ENCODE results near the gene USP9X.

The USP9X gene

DNA sequence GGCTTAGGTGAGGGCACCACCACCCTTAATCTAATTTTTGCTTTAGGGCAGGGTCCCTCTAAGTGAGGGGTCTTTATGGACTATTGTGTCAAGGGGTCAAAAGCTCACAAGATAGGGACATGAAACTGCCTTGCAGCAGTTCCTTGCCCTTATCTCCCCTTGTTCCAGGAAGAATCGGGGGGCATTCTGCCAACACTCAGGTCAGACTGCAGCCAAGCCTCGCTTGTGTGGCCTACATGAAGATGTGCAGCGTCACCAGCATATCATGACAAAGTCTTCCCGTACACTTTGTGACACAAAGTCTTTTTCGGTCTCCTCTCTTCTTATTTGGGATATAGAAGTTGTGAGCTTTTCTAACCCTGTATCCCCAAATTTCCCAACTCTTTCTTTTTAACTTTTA is 17.5 kb upstream of the USP9X start:
- no peak overlapping the region for H3K27ac ChIP-seq
- TF ChIP-seq, protein P1, sequence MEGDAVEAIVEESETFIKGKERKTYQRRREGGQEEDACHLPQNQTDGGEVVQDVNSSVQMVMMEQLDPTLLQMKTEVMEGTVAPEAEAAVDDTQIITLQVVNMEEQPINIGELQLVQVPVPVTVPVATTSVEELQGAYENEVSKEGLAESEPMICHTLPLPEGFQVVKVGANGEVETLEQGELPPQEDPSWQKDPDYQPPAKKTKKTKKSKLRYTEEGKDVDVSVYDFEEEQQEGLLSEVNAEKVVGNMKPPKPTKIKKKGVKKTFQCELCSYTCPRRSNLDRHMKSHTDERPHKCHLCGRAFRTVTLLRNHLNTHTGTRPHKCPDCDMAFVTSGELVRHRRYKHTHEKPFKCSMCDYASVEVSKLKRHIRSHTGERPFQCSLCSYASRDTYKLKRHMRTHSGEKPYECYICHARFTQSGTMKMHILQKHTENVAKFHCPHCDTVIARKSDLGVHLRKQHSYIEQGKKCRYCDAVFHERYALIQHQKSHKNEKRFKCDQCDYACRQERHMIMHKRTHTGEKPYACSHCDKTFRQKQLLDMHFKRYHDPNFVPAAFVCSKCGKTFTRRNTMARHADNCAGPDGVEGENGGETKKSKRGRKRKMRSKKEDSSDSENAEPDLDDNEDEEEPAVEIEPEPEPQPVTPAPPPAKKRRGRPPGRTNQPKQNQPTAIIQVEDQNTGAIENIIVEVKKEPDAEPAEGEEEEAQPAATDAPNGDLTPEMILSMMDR (conservative IDR thresholded peaks at IDR 0.05): no peak
- no peak for TF ChIP-seq ZFX (IDR thresholded peaks at IDR 0.05)

DNA sequence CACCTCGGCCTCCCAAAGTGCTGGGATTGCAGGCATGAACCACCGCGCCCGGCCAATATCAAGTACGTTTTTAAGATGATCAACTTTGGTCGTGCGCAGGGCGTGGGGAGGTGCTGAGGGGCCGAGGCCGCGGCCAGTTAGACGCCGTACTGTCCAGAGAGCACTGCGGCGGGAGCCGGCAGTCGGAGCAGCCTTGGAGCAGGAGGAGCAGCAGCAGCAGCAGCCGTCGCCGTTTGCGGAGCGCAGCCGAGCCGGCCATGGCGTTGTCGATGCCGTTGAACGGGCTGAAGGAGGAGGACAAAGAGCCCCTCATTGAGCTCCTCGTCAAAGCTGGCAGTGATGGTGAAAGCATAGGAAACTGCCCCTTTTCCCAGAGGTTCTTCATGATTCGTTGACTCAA is 8.5 kb upstream of the USP9X start:
- TF ChIP-seq, protein P1 (conservative IDR thresholded peaks at IDR 0.05): no peak
- TF ChIP-seq ZFX (IDR thresholded peaks at IDR 0.05): no peak
- no peak overlapping the region for H3K27ac ChIP-seq

GRCh38 chrX:41081821-41082220 is 3.4 kb upstream of the USP9X start:
- no peak overlapping the region for H3K27ac ChIP-seq
- TF ChIP-seq, protein P1 (conservative IDR thresholded peaks at IDR 0.05): no peak
- TF ChIP-seq ZFX (IDR thresholded peaks at IDR 0.05): no peak

DNA sequence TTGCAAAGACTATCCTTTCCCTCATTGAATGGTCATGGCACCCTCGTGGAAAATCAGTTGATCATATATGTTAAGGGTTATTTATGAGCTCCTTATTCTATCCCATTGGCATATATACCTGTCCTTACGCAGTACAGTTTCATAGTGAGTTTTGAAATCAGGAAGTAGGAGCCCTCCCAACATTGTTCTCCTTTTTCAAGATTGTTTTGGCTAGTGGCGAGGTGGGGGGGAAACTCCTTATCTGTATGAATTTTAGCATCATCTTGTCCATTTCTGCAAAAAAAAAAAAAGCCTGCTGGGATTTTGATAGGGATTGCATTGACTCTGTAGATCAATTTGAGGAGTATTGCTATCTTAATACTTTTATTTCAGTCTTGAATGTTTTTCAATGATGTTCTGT is 2.5 kb upstream of the USP9X start:
- no peak overlapping the region for H3K27ac ChIP-seq
- TF ChIP-seq, protein P1 (conservative IDR thresholded peaks at IDR 0.05): no peak
- TF ChIP-seq ZFX (IDR thresholded peaks at IDR 0.05): no peak

DNA sequence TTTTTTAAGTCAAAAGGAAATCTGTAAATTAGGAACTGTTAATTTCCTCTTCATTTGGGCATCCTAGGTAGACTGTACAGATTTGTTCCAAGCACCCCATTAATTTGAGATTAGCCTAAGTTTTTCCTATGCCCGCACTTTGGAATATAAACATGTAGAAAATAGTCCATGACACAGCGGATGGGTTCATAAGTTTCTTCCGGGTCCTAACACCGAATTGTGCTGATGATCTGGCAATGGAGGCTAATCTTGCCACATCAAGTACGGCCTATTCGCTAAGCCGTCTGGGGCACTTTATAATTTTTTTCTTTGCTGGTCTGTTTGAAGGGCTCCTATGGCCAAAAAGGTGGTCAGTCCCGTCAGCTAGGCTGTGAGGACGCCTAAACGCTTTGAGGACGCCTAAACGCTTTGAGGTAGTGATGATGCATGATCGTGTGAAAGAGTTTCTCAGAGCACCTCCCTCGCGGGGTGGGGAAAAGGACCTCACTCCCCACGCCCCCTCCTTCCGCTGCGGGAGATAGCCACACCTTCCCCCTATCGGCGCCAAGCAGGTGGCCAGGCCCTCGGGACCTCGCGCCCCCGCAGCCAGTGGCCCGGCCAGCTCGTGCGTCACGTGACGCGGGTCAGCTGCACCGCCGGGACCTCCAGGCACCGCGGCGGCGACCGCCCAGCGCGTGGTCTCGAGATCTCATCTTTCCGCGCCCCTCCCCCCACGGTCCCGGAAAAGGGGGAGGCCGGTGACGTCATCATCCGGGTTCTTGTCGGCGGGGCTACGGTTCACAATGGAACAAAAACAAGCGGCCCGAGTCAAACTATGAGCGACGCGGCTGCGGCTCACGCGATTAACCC is 977 bp upstream of the USP9X start:
- TF ChIP-seq ZFX (IDR thresholded peaks at IDR 0.05): no peak
- H3K27ac ChIP-seq: peak overlapping the region; percentile 99

DNA sequence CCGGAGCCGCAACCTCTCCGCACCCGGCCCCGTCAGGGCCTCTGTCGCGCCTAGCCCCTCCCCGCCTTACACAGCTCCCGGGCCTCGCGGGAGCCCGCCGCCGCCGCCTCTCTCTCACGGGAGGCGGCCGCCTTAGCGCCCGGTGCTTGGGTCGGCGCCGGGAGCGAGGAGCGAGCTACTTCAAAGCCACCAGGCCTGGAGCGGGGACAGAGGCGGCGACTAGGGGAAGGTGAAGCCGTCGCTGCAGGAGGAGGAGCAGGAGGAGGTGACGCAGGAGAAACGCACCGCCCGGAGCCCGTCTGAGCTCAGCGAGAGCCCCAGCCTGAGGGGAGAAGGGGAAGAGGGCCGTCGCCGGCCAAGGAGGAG is 250 bp downstream of the USP9X start:
- H3K27ac ChIP-seq: peak overlapping the region; percentile 99

GRCh38 chrX:41085878-41086626 is 807 bp downstream of the USP9X start:
- H3K27ac ChIP-seq: peak overlapping the region; percentile 99
- peak; percentile 79 for TF ChIP-seq ZFX (IDR thresholded peaks at IDR 0.05)
- TF ChIP-seq, protein P1 (conservative IDR thresholded peaks at IDR 0.05): no peak

More for the DNA sequence above, 250 bp downstream of the USP9X start:
- TF ChIP-seq, protein P1 (conservative IDR thresholded peaks at IDR 0.05): no peak
- TF ChIP-seq ZFX (IDR thresholded peaks at IDR 0.05): peak; percentile 31
